GM13976 (cell line): ENCODE measurements around the gene VAPA.

ENCODE experiments used
- DNase-seq: peaks from one replicate; pipeline ENCODE4 v3.0.0; 2012; ENCODE audit warnings: low spot score
- in situ Hi-C: fragments of 300-500 bp; cut with MboI; formaldehyde crosslinking; loops from one replicate; pipeline ENCODE4 v1.12.0; 2022; ENCODE audit warnings: low sequenced_read_pairs, mixed read lengths, inconsistent platforms; ENCODE audit not compliant: unreplicated experiment
- TF ChIP-seq, protein P1 (sequence below): IDR thresholded peaks from 2 replicates; pipeline ENCODE4 v1.5.1; 2012; ENCODE audit warnings: borderline replicate concordance, mild to moderate bottlenecking; ENCODE audit not compliant: insufficient read depth; ENCODE audit errors: extremely low read depth, missing control alignments, control extremely low read depth

Gene VAPA

DNA sequence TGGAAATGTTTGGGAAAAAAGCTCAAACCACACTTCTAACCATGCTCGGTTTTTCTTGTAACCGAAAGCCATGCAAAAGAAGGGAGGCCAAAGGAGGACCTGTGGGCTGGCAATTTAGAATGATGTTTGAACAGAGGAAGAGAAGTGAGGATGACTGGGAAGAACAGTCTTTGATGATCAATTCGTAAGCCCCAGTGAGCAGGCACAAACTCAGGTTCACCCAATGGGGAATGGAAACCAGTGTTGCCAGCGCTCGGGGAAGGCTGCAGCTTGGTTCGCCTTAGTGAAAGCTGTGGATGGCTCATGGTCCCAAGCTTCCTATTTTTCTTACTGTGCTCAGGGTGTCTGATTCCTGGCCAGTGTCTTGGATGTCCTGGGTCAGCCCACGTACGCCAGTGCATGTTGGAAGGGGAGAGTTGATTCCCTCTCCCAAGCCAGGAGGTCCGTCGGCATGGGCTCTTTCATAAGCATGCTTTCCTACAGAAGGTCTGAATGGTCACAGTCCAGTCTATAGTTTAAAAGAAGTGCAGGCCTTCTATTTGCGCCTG, 79.2 kb downstream of the VAPA start:
- no peak for DNase-seq
- in situ Hi-C loops = no loop called here
- TF ChIP-seq, protein P1, sequence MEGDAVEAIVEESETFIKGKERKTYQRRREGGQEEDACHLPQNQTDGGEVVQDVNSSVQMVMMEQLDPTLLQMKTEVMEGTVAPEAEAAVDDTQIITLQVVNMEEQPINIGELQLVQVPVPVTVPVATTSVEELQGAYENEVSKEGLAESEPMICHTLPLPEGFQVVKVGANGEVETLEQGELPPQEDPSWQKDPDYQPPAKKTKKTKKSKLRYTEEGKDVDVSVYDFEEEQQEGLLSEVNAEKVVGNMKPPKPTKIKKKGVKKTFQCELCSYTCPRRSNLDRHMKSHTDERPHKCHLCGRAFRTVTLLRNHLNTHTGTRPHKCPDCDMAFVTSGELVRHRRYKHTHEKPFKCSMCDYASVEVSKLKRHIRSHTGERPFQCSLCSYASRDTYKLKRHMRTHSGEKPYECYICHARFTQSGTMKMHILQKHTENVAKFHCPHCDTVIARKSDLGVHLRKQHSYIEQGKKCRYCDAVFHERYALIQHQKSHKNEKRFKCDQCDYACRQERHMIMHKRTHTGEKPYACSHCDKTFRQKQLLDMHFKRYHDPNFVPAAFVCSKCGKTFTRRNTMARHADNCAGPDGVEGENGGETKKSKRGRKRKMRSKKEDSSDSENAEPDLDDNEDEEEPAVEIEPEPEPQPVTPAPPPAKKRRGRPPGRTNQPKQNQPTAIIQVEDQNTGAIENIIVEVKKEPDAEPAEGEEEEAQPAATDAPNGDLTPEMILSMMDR = no peak

DNA sequence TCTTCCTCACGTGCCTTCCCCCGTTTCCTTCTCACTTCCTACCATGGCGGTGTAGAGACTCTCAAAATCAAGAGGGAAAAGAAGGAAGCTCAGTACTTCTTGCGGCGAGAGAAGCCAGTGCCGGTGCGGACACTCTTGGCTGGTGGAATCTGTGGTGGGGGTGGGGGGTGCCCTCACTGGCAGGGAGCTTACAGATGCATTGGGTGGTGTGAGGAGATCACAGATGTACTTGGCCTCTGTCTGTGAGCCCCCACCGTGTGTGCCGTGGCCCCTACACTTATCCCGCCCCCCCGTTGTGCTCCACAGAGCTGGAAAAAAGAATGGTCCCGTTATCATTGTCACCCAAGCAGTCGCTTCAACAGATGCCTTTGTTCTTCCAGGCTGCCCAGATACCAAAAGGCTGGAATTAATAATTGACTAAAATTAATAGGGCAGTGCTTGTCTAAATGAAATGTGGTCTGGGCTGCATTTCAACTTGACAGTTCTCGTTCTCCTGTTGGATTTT, 79.8 kb downstream of the VAPA start:
- TF ChIP-seq, protein P1 = no peak
- in situ Hi-C loops = no loop called here
- no peak for DNase-seq

DNA sequence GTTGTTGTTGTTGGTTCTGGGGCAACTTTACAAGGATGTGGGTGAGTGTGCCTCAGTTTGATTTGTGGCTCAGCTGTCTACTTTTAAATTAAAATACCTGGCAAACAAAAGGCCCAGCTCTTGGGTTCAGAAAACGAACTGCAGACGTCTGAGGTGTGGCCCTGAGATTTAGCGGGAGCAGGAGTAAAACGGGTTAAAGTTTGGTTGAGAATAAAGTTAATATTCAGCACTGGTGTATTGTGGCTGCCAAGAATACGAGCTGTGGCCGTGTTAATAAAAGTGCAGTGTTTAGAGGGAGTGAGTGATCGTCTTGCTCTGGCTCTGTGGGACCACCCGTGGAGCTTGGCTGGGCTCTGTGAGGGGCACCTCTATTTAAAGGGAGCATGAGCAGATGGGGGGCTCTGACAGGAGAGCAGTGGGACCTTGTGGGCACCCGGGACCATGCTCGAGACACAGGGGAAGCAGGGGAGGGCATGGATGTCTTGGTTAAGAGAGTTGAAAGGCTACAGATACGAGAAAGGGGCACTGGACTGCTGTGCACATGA, 80.3 kb downstream of the VAPA start:
- TF ChIP-seq, protein P1 = no peak
- DNase-seq = no peak
- in situ Hi-C loops = no loop called here

DNA sequence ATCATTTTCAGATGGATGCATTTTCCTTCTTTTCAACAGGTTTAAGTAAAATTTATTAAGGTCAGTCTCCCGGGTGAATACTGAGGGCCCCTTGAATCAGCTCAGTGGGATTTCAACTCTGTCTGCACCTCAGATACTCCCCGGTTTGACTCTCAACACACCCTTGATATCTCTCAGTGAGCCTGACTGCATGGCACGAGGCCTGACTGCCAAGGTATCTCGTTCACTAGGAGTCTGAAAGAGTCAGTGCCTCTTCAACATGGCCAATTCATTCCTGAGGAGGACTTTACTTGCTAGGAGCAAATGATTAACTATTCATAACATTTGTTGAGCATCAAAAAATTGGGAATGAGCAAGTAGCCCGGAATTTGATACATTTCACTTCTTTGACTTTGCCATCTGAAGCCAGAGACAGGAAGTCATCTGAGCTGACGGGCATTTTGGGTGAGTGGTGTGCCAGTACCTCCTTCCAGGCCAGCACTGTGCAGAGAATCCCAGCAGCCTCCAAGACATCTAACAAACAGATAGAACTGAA, 81.0 kb downstream of the VAPA start:
- TF ChIP-seq, protein P1 = no peak
- DNase-seq = no peak
- in situ Hi-C loops = no loop called here

DNA sequence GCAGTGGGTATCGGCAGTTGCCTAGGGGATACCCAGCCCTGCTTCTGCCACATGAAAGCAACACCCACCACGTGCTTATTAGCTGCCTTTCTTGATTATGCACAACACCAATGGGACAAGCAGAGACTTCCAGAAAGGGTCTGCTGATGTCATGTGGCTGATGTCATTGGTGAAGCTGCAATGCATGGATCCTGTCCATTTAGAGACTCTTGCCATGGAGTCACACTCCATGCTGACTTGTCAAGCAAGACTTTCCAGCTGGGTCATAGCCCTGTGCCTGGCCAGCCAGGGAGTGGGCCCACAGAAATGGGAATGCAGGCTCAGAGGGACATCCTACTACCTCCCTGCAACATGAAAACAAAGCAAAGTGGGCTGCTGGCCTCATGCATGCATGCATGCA, 81.8 kb downstream of the VAPA start:
- in situ Hi-C loops = no loop called here
- TF ChIP-seq, protein P1 = no peak
- no peak for DNase-seq

DNA sequence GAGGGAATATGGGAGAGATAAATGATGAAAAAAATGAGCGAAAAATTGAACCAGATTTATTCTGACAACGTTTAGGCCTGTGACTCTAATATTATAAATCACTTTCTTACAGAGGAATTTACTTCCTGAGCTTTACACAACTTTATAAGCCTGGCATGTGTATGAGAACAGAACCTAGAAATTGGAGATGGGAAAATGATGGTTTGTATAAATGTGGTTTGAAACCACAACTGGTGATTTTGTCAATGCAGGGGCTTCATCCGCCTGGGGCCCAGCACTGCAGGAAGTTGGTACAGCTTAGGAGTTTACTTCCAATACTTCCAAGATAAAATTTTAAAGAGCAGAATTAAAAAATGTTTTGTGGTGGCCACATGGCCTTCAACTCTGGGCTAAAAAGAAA, 82.3 kb downstream of the VAPA start:
- in situ Hi-C loops = no loop called here
- TF ChIP-seq, protein P1 = no peak
- DNase-seq = no peak
